Measurements from ENCODE around the gene ZBTB32. TPM values are rescaled to one million over a fixed set of nuclear protein-coding genes. Genes with fewer than 3 reads are reported as not detected.
A peak's percentile ranks its signal among the peaks of the same experiment; 100 is the strongest.

ZBTB32 gene
- total RNA-seq, 1 experiment from 2014 or later = 0.13 TPM

DNA sequence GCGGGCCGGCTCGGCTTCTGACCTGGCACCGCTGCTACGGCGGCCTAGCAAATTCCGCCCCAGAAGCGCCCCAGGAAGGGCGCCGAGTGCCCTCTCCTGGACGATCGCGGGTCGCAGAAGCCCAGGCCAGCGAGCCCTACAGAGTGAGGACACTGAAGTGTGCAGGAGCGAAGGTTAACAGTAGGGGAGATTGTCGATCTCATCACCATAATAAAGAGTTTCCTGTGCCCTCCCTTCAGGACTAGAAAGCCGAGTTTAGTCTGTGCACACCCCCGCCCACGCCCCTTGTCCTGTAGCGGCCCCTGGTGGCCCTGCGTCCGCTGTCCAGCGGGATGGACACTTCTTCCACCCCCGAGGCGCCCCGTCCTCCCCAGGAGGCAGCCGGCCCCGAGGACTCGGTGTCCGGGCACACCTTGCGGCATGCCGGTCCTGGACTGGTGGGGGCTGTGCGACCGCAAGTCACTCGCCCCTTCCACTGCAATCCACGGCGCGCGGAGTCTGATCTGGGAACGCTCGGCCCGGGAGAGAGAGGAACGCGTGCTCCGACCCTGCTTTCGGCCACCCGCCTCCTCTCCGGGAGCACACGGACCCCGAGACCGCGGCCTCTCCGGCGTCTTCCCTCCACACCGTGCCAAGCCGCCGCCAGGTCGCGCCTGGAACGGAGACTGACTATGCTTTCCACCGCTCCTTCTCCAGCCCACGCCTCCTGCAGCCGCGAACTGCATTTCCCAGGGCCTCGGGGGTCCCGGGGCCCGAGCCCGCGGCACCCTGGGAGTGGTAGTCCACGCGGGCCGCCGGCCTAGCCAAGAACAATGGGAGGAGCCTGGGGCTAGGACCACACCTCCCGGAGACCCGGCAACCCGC is 12.7 kb downstream of the ZBTB32 start:
- Histone ChIP-seq H3K27me3 (ENCODE audit: insufficient read depth, low read length) (no peaks in the 10 kb centered on the region), H3K9ac (ENCODE audit: extremely low read depth, insufficient read length, low read length) (peak overlapping the region; percentile 52), H4K5ac (ENCODE audit: insufficient read length, low read depth, low read length) (no peak overlapping the region), H3K79me1 (ENCODE audit: insufficient read depth, low read depth, low read length, poor library complexity, severe bottlenecking) (no peaks in the 10 kb centered on the region), H2BK15ac (ENCODE audit: low read depth, low read length) (no peak overlapping the region), H3K79me2 (ENCODE audit: insufficient read depth, low read length) (peaks cover 11% of the 10 kb centered on the region; the same call in 1 of the 2 replicates), H2BK120ac (ENCODE audit: low read depth, low read length, poor library complexity, severe bottlenecking) (no peak overlapping the region), H4K20me1 (ENCODE audit: control insufficient read depth, insufficient read depth, insufficient read length) (peaks cover 6% of the 10 kb centered on the region), H3K27ac (ENCODE audit: insufficient read length, low read depth, low read length) (peak overlapping the region; percentile 15), H2AFZ (ENCODE audit: low read length) (no peak overlapping the region), H3K23ac (ENCODE audit: insufficient read length, low read depth, low read length) (no peak overlapping the region), H3K4me2 (ENCODE audit: insufficient read depth, insufficient read length, low read length) (peak overlapping the region; percentile 80), H4K8ac (replicated peaks; ENCODE audit: insufficient read length, low read depth, low read length) (no peak overlapping the region), H2BK12ac (ENCODE audit: insufficient read length, low read depth, low read length) (no peak overlapping the region), H2BK20ac (ENCODE audit: low read depth, low read length, poor library complexity, severe bottlenecking) (no peak overlapping the region), H3K56ac (ENCODE audit: insufficient read length, low read depth, low read length) (no peak overlapping the region), H3K4ac (ENCODE audit: low read depth, low read length) (no peak overlapping the region), H2AK5ac (ENCODE audit: insufficient read length, low read length) (no peak overlapping the region), H3K4me1 (ENCODE audit: insufficient read depth, low read length) (peaks cover 7% of the 10 kb centered on the region; the same call in 1 of the 2 replicates), H3K9me3 (ENCODE audit: control insufficient read depth, low read depth, low read length) (no peaks in the 10 kb centered on the region), H3K14ac (ENCODE audit: insufficient read depth, low read length) (peak overlapping the region; percentile 67; the same call in 1 of the 2 replicates), H3T11ph (ENCODE audit: low read length) (no peak overlapping the region), H3K18ac (ENCODE audit: insufficient read length, low read depth, low read length) (peak overlapping the region; percentile 83), H4K91ac (ENCODE audit: insufficient read length, low read depth, low read length) (no peak overlapping the region), H2BK5ac (ENCODE audit: insufficient read length, low read length) (no peak overlapping the region), H3K23me2 (ENCODE audit: insufficient read length, low read depth, low read length, poor library complexity, severe bottlenecking) (peaks cover 18% of the 10 kb centered on the region)
- peak; percentile 93 for TF ChIP-seq CTCF (conservative IDR thresholded peaks at IDR 0.05)
- H3K4me1 Mint-ChIP-seq = peaks cover 41 to 43% of the 10 kb centered on the region in 2 experiments
- H3K4me3 Mint-ChIP-seq = peak overlapping the region; percentile 86 to 90
- peaks cover 11 to 27% (median 18%) of the 10 kb centered on the region in 3 experiments; a peak in 6 of 7 replicates for H3K36me3 Mint-ChIP-seq (ENCODE audit: insufficient read depth in 1 of 3, low read depth in 3 of 3)
- DNase-seq = peak; percentile 95
- peak overlapping the region; percentile 91 to 99 (median 95) for H3K27ac Mint-ChIP-seq
- H3K27me3 Mint-ChIP-seq (ENCODE audit: low read depth) = no peaks in the 10 kb centered on the region
- no CpG with 5 or more reads among the region's 77 CpGs for WGBS (ENCODE audit: extremely low coverage, insufficient read length, low lambda C conversion rate)
- no peaks in the 10 kb centered on the region; a peak in 1 of 5 replicates for H3K9me3 Mint-ChIP-seq

Measured in H9 (cell line).